Tibial nerve (tissue), 4 donors: ENCODE measurements around the gene ZBTB21.

Source experiments
- EP300 ChIP-seq, 2 donors: sonication (generic); formaldehyde crosslinking; IDR thresholded peaks; one replicate each; pipeline ENCODE4 v1.6.1; 2017; ENCODE audit warnings: antibody characterized with exemption in 2 of 2, mild to moderate bottlenecking in 1 of 2
- TF ChIP-seq, protein P1 (sequence below), 5 experiments: fragments of 200-600 bp in 3 of 5; fragments of 450-650 bp in 2 of 5; sonication (generic) in 3 of 5; IDR thresholded peaks; one replicate each; pipeline ENCODE4 v1.5.1; 2016 to 2019; ENCODE audit warnings: antibody characterized with exemption in 5 of 5, mild to moderate bottlenecking in 3 of 5, moderate library complexity in 2 of 5

DNA sequence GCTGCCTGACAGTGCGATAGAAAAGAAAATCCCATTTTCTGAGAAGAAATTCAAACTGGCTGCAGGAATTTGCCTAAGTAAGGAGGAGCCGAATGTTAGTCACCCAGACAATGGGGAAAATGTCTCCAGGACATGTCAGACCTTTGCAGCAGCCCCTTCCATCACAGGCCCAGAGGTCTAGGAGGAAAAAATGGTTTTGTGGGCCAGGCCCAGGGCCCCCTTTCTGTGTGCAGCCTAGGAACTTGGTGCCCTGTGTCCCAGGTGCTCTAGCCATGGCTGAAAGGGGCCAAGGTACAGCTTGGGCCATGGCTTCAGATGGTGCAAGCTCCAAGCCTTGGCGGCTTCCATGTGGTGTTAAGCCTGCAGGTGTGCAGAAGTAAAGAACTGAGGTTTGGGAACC is 14.6 kb downstream of the ZBTB21 start:
- TF ChIP-seq, protein P1, sequence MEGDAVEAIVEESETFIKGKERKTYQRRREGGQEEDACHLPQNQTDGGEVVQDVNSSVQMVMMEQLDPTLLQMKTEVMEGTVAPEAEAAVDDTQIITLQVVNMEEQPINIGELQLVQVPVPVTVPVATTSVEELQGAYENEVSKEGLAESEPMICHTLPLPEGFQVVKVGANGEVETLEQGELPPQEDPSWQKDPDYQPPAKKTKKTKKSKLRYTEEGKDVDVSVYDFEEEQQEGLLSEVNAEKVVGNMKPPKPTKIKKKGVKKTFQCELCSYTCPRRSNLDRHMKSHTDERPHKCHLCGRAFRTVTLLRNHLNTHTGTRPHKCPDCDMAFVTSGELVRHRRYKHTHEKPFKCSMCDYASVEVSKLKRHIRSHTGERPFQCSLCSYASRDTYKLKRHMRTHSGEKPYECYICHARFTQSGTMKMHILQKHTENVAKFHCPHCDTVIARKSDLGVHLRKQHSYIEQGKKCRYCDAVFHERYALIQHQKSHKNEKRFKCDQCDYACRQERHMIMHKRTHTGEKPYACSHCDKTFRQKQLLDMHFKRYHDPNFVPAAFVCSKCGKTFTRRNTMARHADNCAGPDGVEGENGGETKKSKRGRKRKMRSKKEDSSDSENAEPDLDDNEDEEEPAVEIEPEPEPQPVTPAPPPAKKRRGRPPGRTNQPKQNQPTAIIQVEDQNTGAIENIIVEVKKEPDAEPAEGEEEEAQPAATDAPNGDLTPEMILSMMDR (IDR thresholded peaks at IDR 0.05), result no peak
- no peak for TF ChIP-seq EP300 (IDR thresholded peaks at IDR 0.05)
